Memory B cell (primary cell): Measurements from ENCODE around the gene FBXO21.
"Not testable (repeated sequence)": the region's sequence is repeated elsewhere in the genome, so short reads cannot be mapped to it uniquely, and the experiment has no call there.

Experiments
- ATAC-seq: fragments of 150-1000 bp; cut with Tn5 transposase; 2 replicates; pipeline ENCODE4 v1.10.0; 2021; ENCODE audit warnings: low read depth, mild to moderate bottlenecking, moderate library complexity
- DNase-seq, 2 donors: peaks; one replicate each; pipeline ENCODE4 v3.0.0; 2022; ENCODE audit warnings: low spot score in 2 of 2
- H3K27ac Mint-ChIP-seq: one replicate; pipeline ENCODE4 v1.8.0; 2022; ENCODE audit warnings: mild to moderate bottlenecking, moderate library complexity, mixed read lengths
- H3K27me3 Mint-ChIP-seq: one replicate; pipeline ENCODE4 v1.8.0; 2022; ENCODE audit warnings: mixed read lengths
- H3K36me3 Mint-ChIP-seq: one replicate; pipeline ENCODE4 v1.8.0; 2022; ENCODE audit warnings: mild to moderate bottlenecking, mixed read lengths
- H3K4me1 Mint-ChIP-seq: one replicate; pipeline ENCODE4 v1.8.0; 2022; ENCODE audit warnings: mixed read lengths
- H3K4me3 Mint-ChIP-seq: one replicate; pipeline ENCODE4 v1.8.0; 2022; ENCODE audit warnings: mild to moderate bottlenecking, moderate library complexity, mixed read lengths
- H3K9me3 Mint-ChIP-seq: one replicate; pipeline ENCODE4 v1.8.0; 2022; ENCODE audit warnings: mixed read lengths

FBXO21 gene

GRCh38 chr12:117212563-117213190, 22.4 kb upstream of the FBXO21 start:
- H3K27ac Mint-ChIP-seq: no peak overlapping the region
- H3K36me3 Mint-ChIP-seq: no peaks in the 10 kb centered on the region
- DNase-seq (peak; percentile 48 to 60), ATAC-seq (peak; percentile 74)
- no peaks in the 10 kb centered on the region for H3K9me3 Mint-ChIP-seq
- H3K4me1 Mint-ChIP-seq: no peaks in the 10 kb centered on the region
- H3K27me3 Mint-ChIP-seq: peaks cover 15% of the 10 kb centered on the region
- no peak overlapping the region for H3K4me3 Mint-ChIP-seq

- Mint-ChIP-seq H3K27me3 (peaks cover 18% of the 10 kb centered on the region), H3K4me1 (no peaks in the 10 kb centered on the region), H3K4me3 (no peak overlapping the region), H3K27ac (no peak overlapping the region), H3K9me3 (no peaks in the 10 kb centered on the region), H3K36me3 (no peaks in the 10 kb centered on the region)
- ATAC-seq (no peak), DNase-seq (no peak)
Observed at GRCh38 chr12:117210266-117210918, 20.1 kb upstream of the FBXO21 start.

- Mint-ChIP-seq H3K4me3 (no peak overlapping the region), H3K36me3 (no peaks in the 10 kb centered on the region), H3K27me3 (peaks cover 18% of the 10 kb centered on the region), H3K4me1 (no peaks in the 10 kb centered on the region), H3K27ac (no peak overlapping the region), H3K9me3 (no peaks in the 10 kb centered on the region)
- ATAC-seq (no peak), DNase-seq (no peak)
Observed at GRCh38 chr12:117209626-117210025, 19.4 kb upstream of the FBXO21 start.

DNA sequence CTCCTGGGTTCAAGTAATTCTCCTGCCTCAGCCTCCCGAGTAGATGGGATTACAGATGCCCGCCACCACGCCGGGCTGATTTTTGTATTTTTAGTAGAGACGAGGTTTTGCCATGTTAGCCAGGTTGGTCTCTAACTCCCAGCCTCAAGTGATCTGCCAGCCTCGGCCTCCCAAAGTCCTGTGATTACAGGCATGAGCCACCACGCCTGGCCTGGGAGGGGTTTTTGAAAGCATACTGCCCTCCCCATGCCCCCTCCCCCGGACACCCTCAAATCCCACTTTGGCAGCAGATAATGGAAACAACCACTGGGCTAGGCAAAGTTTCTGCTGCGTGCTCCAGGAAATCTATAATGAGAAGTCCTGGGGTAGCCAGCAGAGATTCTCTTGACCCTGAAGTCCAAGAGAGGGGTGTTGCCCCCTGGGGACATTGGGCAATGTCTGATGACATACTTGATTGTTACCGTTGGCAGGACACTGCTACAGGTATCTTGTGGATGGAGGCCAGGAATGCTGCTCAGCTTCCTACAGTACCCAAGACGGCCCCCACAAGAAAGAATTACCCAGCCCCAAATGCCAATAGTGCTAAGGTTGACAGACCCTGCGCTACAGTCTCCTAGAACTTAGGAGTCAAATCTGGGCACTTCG, 18.7 kb upstream of the FBXO21 start:
- no peak overlapping the region for H3K4me3 Mint-ChIP-seq
- no peak for ATAC-seq

DNA sequence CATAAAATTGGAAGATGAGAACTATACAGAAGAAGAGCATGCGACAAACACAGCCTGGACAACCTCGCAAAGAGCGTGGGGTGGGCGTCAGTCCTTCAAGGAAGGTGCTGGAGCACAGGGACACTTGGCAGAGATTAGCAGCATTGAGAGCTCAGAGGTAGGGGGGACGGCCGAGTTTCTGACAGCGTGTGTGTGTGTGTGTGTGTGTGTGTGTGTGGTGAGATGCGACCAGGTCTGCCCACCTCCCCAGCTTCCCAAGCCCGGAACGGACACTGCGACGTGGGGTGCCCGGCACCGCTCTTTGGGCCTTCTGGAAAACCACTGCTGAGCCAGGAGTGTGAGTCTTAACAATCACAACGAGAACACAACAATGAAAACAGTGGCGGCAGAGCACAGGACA, 17.9 kb upstream of the FBXO21 start:
- no peak for DNase-seq
- Mint-ChIP-seq H3K27me3 (peaks cover 17% of the 10 kb centered on the region), H3K27ac (no peak overlapping the region), H3K9me3 (no peaks in the 10 kb centered on the region), H3K4me3 (no peak overlapping the region), H3K4me1 (no peaks in the 10 kb centered on the region), H3K36me3 (no peaks in the 10 kb centered on the region)
- no peak for ATAC-seq

More for the DNA sequence above, 18.7 kb upstream of the FBXO21 start:
- no peak for DNase-seq
- H3K4me1 Mint-ChIP-seq: no peaks in the 10 kb centered on the region
- H3K27me3 Mint-ChIP-seq: peaks cover 17% of the 10 kb centered on the region
- no peaks in the 10 kb centered on the region for H3K9me3 Mint-ChIP-seq
- no peak overlapping the region for H3K27ac Mint-ChIP-seq
- no peaks in the 10 kb centered on the region for H3K36me3 Mint-ChIP-seq

DNA sequence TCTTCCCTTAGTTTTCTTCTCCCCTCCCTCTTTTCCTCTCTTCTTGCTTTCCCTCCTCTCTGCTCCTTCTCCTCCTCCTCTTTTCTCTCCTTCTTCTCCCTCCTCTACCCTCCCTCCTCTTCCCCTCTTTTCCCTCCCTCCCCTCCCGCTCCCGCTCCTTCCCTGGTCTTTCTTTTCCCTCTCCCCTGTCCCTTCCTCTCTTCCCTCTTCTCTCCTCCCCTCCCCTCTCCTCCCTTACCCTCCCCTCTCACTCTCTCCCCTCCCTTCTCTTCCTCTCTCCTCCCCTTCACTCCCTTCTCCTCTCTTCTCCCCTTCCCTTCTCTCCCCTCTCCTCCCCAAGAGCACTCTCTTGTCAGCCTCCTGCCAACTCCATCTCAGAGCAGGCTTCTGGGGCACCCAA, 17.4 kb upstream of the FBXO21 start:
- no peak for DNase-seq
- no peak overlapping the region for H3K4me3 Mint-ChIP-seq
- no peak overlapping the region for H3K27ac Mint-ChIP-seq
- no peaks in the 10 kb centered on the region for H3K4me1 Mint-ChIP-seq
- H3K36me3 Mint-ChIP-seq: no peaks in the 10 kb centered on the region
- H3K27me3 Mint-ChIP-seq: peaks cover 17% of the 10 kb centered on the region
- ATAC-seq: no peak
- no peaks in the 10 kb centered on the region for H3K9me3 Mint-ChIP-seq

- ATAC-seq (no peak), DNase-seq (no peak)
- Mint-ChIP-seq H3K36me3 (no peaks in the 10 kb centered on the region), H3K4me3 (no peak overlapping the region), H3K9me3 (no peaks in the 10 kb centered on the region), H3K4me1 (no peaks in the 10 kb centered on the region), H3K27me3 (peaks cover 27% of the 10 kb centered on the region), H3K27ac (no peak overlapping the region)
Observed at GRCh38 chr12:117202556-117202955, 12.3 kb upstream of the FBXO21 start.

DNA sequence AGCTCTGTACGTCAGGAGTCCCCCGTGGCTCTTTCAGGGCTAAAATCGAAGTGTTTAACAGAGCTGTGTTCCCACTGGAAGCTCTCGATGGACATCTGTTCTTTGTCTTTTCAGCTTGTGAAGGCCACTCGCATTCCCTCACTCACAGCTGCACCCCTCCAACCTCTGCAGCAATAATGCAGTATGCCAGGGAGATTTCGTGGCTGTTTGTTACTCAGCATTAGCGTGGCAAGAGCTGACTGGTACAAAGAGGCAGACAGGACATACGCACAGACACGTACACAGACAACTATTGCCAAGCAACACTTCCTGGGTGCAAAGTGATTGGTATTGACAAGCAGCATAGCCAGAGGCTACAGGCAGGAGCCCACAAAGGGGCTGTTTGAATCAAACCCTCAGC, 11.8 kb upstream of the FBXO21 start:
- Mint-ChIP-seq H3K9me3 (no peaks in the 10 kb centered on the region), H3K36me3 (no peaks in the 10 kb centered on the region), H3K27ac (no peak overlapping the region), H3K4me1 (no peaks in the 10 kb centered on the region), H3K4me3 (no peak overlapping the region), H3K27me3 (peaks cover 29% of the 10 kb centered on the region)
- DNase-seq: no peak
- ATAC-seq: no peak

- not testable (repeated sequence) for H3K36me3 Mint-ChIP-seq, H3K9me3 Mint-ChIP-seq, H3K4me3 Mint-ChIP-seq, H3K27ac Mint-ChIP-seq, DNase-seq, ATAC-seq, H3K4me1 Mint-ChIP-seq
- peaks cover 27% of the 10 kb centered on the region for H3K27me3 Mint-ChIP-seq
Observed at GRCh38 chr12:117199956-117200744, 9.9 kb upstream of the FBXO21 start.

DNA sequence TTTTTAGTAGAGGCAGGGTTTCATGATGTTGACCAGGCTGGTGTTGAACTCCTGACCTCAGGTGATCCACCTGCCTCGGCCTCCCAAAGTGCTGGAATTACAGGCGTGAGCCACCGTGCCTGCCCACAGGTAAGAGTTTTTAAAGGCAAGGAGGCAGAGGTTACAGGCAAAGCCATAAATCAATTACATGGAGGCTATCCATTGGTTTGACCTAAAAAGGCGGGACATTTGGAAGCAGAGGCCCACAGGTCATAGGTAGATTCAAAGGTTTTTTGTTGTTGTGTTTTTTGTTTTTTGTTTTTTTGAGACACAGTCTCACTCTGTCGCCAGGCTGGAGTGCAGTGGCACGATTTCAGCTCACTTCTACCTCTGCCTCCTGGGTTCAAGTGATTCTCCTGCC, 6.1 kb upstream of the FBXO21 start:
- H3K27ac Mint-ChIP-seq: not testable (repeated sequence)

GRCh38 chr12:117195027-117195426, 4.8 kb upstream of the FBXO21 start:
- H3K27ac Mint-ChIP-seq, H3K4me1 Mint-ChIP-seq, H3K4me3 Mint-ChIP-seq, H3K36me3 Mint-ChIP-seq, ATAC-seq, DNase-seq, H3K9me3 Mint-ChIP-seq: not testable (repeated sequence)
- peaks cover 12% of the 10 kb centered on the region for H3K27me3 Mint-ChIP-seq

More for the DNA sequence above, 6.1 kb upstream of the FBXO21 start:
- H3K4me1 Mint-ChIP-seq, DNase-seq, H3K36me3 Mint-ChIP-seq, H3K4me3 Mint-ChIP-seq, ATAC-seq, H3K9me3 Mint-ChIP-seq: not testable (repeated sequence)
- H3K27me3 Mint-ChIP-seq: peaks cover 20% of the 10 kb centered on the region

- peaks cover 2% of the 10 kb centered on the region for H3K36me3 Mint-ChIP-seq
- H3K27ac Mint-ChIP-seq: no peak overlapping the region
- no peak for DNase-seq
- H3K27me3 Mint-ChIP-seq: peaks cover 11% of the 10 kb centered on the region
- no peak overlapping the region for H3K4me3 Mint-ChIP-seq
- peaks cover 2% of the 10 kb centered on the region for H3K9me3 Mint-ChIP-seq
- no peak for ATAC-seq
- peaks cover 10% of the 10 kb centered on the region for H3K4me1 Mint-ChIP-seq
Observed at GRCh38 chr12:117193903-117194302, 3.6 kb upstream of the FBXO21 start.

DNA sequence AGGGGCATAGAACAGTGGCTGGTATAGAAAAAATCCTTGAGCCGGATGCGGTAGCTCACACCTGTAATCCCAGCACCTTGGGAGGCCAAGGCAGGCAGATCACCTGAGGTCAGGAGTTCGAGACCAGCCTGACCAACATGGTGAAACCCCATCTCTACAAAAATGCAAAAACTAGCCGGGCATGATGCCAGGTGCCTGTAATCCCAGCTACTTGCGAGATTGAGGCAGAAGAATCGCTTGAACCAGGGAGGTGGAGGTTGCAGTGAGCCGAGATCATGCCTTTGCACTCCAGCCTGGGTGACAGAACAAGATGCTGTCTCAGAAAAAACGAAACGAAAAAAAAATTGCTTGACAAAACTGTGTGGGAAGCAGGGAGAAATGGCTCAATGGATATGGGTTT, 2.3 kb upstream of the FBXO21 start:
- peaks cover 13% of the 10 kb centered on the region for H3K4me1 Mint-ChIP-seq
- not testable (repeated sequence) for H3K27me3 Mint-ChIP-seq, H3K9me3 Mint-ChIP-seq, H3K27ac Mint-ChIP-seq, H3K4me3 Mint-ChIP-seq, ATAC-seq, H3K36me3 Mint-ChIP-seq, DNase-seq

DNA sequence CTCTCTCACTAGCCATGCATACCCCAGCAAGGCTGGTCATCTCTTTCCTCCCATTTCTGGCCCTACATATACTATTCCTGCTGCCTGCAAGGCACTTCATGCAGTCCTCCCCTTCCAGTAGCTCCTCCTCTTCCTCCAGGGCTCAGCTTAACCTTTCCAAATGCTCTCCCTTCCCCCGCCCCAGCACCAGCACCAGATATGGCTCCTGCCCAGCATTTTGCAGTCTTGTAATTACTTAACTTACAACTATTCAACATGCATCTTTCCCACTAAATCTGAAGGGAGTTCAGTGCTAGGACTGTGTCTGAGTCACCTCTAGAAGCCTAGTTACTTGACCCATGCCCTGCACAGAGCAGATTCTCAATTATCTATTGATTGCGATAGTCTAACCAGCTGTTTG, 1.8 kb upstream of the FBXO21 start:
- peaks cover 7% of the 10 kb centered on the region for H3K36me3 Mint-ChIP-seq

More for the DNA sequence above, 1.8 kb upstream of the FBXO21 start:
- DNase-seq (no peak), ATAC-seq (no peak)
- no peak overlapping the region for H3K27ac Mint-ChIP-seq
- H3K4me3 Mint-ChIP-seq: peak overlapping the region; percentile 2
- H3K27me3 Mint-ChIP-seq: peaks cover 2% of the 10 kb centered on the region
- peaks cover 15% of the 10 kb centered on the region for H3K4me1 Mint-ChIP-seq
- H3K9me3 Mint-ChIP-seq: peaks cover 2% of the 10 kb centered on the region
